GM19468 (cell line): ENCODE measurements around the gene SULT1C4.

Source experiments
- ATAC-seq: cut with Tn5 transposase; IDR thresholded peaks from one replicate; pipeline ENCODE4 v1.9.1; 2021; ENCODE audit warnings: mild to moderate bottlenecking, moderate library complexity, moderate number of reproducible peaks; ENCODE audit not compliant: unreplicated experiment; ENCODE audit errors: extremely low read depth

SULT1C4 gene

DNA sequence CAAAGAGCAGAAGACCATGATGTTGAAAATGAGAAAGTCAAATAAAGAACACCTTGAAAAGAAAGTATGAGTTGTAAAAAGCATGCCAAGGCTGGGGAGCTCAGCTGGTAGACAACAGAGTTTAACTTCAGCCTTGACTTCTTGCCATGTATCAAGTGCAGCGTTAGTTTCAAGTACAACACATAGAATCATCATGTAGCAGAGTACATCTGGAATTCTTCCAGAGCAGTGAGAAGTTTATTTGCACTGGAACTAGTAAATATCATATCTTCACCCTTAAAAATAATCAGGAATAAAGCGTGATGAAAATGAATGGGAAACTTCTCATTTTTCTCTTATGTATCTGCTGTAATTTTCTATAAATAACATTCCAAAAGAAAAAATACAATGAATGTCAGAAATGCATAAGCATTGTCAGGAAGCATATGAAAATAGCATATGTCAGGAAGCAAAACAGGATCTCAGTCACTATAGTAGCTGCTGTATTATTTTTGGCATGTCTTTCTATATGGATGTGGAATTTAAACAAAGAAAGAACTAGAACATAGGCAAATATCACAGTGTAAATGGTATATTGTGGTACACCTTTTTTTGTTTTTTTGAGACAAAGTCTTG is 10.1 kb upstream of the SULT1C4 start:
- no peak for ATAC-seq

DNA sequence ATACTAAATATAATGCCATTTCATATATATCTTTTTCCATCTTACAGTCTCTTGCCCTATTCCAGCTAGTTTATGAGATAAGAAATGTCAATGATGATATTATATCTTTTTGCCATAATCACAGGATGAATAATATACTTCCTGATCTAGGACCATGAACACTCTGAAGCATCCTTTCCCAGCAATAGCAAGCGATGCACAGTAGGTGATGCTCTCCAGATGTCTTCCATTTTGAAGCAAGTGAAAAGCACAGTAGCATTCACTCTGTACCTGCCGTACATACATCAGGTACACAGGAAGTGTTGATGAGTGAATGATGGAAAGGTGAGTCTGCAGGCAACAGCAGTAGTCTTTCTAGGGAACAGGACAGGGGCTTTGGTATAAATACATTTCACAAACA is 8.6 kb upstream of the SULT1C4 start:
- no peak for ATAC-seq

- ATAC-seq: no peak
Observed at GRCh38 chr2:108370080-108370479, 7.7 kb upstream of the SULT1C4 start.

GRCh38 chr2:108376774-108377173 is 980 bp upstream of the SULT1C4 start:
- no peak for ATAC-seq

DNA sequence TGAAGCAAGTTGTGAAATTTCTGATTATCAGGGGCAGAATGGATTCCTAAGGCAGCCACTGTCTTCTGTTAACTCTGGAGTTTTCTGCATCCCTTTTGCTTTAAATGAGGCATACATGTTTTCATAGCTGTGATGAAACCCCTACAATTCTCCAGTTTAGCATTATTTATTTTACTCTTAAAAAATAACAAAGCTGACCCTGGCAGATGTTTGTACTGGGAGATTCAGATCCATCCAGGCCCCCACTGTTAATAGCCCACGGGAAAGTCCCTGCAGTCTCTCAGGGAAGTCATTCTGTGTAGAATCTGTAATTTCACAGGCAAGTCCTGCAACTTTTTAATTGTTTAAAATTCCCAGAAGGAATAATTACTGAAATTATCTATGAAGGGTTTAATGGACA is 353 bp upstream of the SULT1C4 start:
- no peak for ATAC-seq

- ATAC-seq: no peak
Observed at GRCh38 chr2:108378851-108379250, 1.1 kb downstream of the SULT1C4 start.

DNA sequence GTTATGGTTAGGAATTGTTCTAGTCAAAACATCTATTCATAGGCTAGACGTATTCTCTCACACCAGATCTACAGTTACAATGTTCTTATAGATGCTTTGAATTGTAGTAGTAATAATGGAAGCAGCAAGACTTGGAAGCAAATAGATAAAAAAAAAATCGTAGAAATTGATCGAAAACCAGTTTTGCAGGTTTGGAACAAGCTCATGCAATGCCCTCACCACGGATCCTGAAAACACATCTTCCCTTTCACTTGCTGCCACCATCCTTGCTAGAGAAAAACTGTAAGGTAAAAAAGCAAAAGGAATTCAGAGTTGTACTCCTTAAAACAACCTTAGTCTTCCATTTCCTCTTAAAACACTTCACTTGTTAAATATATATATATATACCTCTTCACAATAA is 4.4 kb downstream of the SULT1C4 start:
- ATAC-seq: no peak

GRCh38 chr2:108383146-108383830 is 5.5 kb downstream of the SULT1C4 start:
- no peak for ATAC-seq

- ATAC-seq: no peak
Observed at GRCh38 chr2:108384662-108385393, 7.1 kb downstream of the SULT1C4 start.

- no peak for ATAC-seq
Observed at GRCh38 chr2:108385411-108386071, 7.8 kb downstream of the SULT1C4 start.

DNA sequence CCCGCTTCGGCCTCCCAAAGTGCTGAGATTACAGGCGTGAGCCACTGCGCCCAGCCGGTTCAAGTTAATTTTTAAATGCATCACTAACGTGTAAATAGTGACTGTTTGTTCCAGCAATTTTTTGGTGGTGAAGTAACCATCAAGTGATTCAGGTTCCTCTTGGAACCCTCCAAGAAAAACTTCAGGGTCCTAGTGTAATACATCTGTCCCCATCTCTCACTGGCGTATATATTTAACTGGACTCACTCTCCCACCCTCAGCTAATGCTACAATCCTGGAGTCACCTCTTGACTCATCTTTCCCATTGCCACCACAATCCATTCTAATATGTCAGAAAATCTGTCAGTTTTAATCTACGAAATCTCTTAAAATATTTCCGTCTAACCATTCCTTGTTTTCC is 10.3 kb downstream of the SULT1C4 start:
- ATAC-seq: no peak

DNA sequence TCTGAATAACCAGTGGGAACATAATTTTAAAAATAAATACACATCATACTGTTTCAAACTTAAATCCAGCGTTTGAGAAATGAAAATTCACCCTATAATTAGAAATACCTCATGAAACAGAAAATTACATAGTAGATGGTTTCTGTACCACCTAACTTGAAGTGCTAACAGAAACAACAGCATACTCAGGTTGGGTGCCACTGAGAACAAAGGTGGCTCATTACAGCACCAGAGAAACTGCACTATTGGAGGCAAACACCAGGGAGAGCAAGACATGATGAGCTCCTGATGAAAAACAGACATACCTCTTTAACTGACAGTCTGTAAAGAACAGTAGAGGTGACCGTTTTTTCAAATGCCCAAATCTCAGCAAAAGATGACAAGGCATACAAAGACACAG is 12.6 kb downstream of the SULT1C4 start:
- ATAC-seq: no peak

- ATAC-seq: no peak
Observed at GRCh38 chr2:108392029-108392428, 14.3 kb downstream of the SULT1C4 start.

GRCh38 chr2:108393197-108393596 is 15.4 kb downstream of the SULT1C4 start:
- ATAC-seq: no peak

GRCh38 chr2:108395155-108395554 is 17.4 kb downstream of the SULT1C4 start:
- no peak for ATAC-seq

GRCh38 chr2:108396845-108397244 is 19.1 kb downstream of the SULT1C4 start:
- no peak for ATAC-seq

DNA sequence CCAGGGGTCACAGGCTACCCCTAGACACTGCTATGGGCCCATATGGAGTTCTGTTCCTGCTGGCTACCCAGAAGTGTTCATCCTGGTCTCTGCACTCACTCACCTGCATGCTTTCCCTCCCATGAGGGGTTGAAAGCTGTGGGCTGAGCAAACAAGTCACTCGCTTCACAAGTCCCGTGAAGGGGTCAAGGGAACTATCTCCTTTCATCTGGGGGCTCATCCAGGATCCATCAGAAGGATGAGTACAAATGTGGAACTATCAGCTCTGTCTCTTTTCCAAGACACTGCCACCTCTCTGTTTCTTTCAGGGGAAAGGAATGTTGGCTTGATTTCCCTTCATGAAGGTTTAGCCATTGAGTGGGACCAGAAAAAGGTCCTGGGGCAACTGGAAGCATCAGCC is 21.7 kb downstream of the SULT1C4 start:
- no peak for ATAC-seq

DNA sequence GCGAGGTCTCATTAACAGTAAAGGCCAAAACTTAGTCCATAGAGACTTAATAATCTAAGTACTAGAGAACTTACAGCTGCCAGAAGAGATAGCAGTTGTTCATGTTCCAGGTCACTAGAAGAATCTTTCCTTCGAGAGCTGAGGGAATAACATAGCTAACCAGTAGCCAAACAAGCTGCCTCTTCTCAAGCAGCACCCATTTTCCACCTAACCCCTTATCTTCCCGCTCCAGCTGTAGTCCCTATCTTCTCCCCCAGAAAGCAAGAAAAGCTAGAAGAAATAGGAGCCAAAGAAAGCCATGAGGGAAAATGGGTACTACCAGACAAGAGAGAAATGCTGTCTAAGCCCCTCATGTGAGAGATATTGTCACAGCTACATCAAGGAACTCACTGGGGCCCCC is 24.0 kb downstream of the SULT1C4 start:
- no peak for ATAC-seq

- no peak for ATAC-seq
Observed at GRCh38 chr2:108403494-108403893, 25.7 kb downstream of the SULT1C4 start.

DNA sequence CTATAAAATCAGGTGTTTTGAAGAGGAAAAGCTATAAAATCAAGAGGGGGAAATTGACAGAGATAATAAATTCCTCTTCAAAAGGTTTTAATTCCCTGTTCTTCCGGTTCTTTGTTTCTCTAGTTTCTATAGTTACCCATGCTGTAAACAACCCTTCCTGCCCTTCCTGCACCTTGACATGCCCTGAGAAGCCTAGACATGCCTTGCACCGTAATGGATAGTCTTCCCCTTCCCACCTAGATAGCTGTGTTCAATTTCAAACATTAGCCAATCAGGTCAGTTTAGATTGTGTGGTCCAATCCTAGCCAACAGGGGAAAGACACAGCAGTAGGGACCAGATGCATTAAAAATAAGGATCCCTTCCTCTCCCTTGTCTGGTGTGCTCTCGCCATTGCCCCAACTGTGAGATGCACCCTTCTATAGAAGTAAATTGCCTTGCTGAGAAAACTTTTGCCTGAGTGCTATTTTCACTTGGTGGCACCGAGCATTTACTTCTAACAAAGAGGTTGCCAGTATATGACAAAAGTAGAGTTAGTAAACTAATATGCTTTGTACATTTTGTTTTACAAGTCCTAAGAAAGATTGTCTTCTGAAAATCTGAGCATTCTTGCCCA is 27.1 kb downstream of the SULT1C4 start:
- ATAC-seq: no peak
